ENCODE results near the gene COL18A1. TPM values are rescaled to one million over a fixed set of nuclear protein-coding genes. Genes with fewer than 3 reads are reported as not detected.

Gene COL18A1
- total RNA-seq, 4 donors from 2014 or later: 18.6 to 85.0 (median 33.0) TPM

DNA sequence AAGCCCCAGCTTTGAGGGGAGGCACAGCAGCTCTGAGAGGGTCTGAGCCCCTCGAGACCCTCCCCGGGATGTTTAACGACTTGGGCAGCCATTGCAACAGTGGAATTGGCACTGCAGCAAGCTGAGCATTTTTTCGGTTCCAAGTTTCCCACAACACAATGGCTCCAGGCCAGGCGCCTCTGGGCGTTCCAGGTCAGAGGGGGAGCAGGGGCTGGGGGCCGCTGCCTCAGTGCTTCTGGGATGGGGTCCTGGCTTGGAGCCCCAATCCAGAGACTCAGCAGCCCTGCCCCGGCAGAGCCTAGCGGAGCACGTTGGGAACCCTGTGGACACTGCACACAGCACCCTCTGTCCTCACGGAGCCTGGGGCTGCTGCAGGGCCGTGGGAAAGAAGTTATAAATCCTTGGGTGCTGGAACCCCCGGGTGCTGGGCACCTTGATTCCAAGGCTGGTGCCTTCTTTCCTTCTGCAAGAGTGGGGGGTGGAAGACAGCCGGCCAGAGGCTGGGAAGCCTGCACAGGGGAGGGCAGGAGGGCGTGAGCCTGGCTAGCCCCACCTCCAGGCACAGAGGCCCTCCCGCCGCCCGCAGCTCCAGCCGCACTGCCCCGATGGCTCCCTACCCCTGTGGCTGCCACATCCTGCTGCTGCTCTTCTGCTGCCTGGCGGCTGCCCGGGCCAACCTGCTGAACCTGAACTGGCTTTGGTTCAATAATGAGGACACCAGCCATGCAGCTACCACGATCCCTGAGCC, 50.1 kb downstream of the COL18A1 start:
- Histone ChIP-seq H3K4me3 (peak overlapping the region in 2 of 4 donors; percentile 22 to 25), H3K27me3 (no peaks in the 10 kb centered on the region), H3K27ac (peak overlapping the region in 3 of 4 donors; percentile 10 to 25 (median 22)), H3K9me3 (no peaks in the 10 kb centered on the region), H3K4me1 (peaks cover 0 to 9% (median 0%) of the 10 kb centered on the region in 4 donors), H3K36me3 (no peaks in the 10 kb centered on the region)
- TF ChIP-seq, protein P1, sequence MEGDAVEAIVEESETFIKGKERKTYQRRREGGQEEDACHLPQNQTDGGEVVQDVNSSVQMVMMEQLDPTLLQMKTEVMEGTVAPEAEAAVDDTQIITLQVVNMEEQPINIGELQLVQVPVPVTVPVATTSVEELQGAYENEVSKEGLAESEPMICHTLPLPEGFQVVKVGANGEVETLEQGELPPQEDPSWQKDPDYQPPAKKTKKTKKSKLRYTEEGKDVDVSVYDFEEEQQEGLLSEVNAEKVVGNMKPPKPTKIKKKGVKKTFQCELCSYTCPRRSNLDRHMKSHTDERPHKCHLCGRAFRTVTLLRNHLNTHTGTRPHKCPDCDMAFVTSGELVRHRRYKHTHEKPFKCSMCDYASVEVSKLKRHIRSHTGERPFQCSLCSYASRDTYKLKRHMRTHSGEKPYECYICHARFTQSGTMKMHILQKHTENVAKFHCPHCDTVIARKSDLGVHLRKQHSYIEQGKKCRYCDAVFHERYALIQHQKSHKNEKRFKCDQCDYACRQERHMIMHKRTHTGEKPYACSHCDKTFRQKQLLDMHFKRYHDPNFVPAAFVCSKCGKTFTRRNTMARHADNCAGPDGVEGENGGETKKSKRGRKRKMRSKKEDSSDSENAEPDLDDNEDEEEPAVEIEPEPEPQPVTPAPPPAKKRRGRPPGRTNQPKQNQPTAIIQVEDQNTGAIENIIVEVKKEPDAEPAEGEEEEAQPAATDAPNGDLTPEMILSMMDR (IDR thresholded peaks at IDR 0.05): no peak
- TF ChIP-seq POLR2A (IDR thresholded peaks at IDR 0.05): no peak
- no peak for DNase-seq

DNA sequence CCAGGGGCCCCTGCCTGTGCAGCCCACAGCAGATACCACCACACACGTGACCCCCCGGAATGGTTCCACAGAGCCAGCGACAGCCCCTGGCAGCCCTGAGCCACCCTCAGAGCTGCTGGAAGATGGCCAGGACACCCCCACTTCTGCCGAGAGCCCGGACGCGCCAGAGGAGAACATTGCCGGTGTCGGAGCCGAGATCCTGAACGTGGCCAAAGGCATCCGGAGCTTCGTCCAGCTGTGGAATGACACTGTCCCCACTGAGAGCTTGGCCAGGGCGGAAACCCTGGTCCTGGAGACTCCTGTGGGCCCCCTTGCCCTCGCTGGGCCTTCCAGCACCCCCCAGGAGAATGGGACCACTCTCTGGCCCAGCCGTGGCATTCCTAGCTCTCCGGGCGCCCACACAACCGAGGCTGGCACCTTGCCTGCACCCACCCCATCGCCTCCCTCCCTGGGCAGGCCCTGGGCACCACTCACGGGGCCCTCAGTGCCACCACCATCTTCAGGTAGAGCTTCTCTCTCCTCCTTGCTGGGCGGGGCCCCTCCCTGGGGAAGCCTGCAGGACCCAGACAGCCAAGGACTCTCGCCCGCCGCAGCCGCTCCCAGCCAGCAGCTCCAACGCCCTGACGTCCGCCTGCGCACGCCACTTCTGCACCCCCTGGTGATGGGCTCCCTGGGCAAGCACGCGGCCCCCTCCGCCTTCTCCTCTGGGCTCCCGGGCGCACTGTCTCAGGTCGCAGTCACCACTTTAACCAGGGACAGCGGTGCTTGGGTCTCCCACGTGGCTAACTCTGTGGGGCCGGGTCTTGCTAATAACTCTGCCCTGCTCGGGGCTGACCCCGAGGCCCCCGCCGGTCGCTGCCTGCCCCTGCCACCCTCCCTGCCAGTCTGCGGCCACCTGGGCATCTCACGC, 51.0 kb downstream of the COL18A1 start:
- H3K4me3 ChIP-seq: peak overlapping the region in 2 of 4 donors; percentile 22 to 25
- H3K9me3 ChIP-seq: no peaks in the 10 kb centered on the region
- H3K27ac ChIP-seq: peak overlapping the region in 3 of 4 donors; percentile 0 to 10 (median 1)
- no peaks in the 10 kb centered on the region for H3K36me3 ChIP-seq
- peaks cover 0 to 9% (median 0%) of the 10 kb centered on the region in 4 donors for H3K4me1 ChIP-seq
- TF ChIP-seq, protein P1 (IDR thresholded peaks at IDR 0.05): no peak
- no peak for TF ChIP-seq POLR2A (IDR thresholded peaks at IDR 0.05)
- no peaks in the 10 kb centered on the region for H3K27me3 ChIP-seq
- DNase-seq: no peak

DNA sequence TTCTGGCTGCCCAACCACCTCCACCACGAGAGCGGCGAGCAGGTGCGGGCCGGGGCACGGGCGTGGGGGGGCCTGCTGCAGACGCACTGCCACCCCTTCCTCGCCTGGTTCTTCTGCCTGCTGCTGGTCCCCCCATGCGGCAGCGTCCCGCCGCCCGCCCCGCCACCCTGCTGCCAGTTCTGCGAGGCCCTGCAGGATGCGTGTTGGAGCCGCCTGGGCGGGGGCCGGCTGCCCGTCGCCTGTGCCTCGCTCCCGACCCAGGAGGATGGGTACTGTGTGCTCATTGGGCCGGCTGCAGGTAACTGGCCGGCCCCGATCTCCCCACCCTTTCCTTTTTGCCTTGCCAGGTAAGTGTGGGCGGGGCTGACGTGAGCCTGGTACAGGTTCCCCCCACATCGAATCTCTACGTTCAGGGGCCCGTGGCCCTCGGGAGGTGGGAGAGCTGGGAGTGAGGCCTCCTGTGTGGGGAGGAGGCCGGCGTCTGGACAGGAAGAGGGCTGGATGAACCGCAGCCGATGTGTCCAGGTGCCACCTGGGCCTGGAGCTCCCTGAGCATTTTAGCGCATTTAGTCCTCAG, 51.7 kb downstream of the COL18A1 start:
- no peak overlapping the region for H3K27ac ChIP-seq
- H3K27me3 ChIP-seq: no peaks in the 10 kb centered on the region
- TF ChIP-seq, protein P1 (IDR thresholded peaks at IDR 0.05): no peak
- TF ChIP-seq POLR2A (IDR thresholded peaks at IDR 0.05): no peak
- no peak for DNase-seq
- no peaks in the 10 kb centered on the region for H3K9me3 ChIP-seq
- H3K4me3 ChIP-seq: peak overlapping the region in 2 of 4 donors; percentile 22 to 25
- H3K4me1 ChIP-seq: peaks cover 0 to 9% (median 0%) of the 10 kb centered on the region in 4 donors
- H3K36me3 ChIP-seq: no peaks in the 10 kb centered on the region

DNA sequence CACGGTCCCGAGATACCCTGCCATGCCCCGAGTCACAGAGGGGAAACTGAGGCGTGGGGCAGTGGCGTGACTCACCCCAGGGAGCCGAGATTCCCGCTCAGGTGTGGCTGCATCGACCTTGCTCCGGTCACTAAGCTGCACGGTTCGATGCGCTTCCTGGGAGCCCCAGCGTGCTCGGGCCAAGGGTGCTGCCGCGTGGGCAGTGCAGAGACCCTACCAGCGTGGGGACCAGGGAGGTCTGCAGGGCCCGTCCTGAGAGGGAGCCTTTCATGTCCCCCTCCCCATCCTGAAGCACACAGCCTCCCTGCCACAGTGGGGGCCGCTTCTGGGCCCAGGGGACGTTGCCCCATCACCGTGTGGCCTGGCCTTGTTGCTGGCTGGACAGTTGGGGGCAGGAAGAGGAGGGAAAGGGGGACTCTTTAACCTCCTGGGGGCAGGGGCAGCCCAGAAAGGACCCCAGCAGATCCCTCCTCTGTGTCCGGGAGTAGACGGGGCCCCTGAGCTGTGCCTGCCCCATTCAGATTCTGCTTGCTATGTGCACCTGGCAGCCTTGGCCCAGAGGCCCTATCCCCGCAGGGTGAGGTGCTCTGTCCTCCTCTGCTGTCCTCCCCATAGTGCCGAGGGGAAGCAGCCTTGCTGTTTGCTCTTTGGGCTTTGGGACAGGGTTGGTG, 52.3 kb downstream of the COL18A1 start:
- H3K4me1 ChIP-seq: peaks cover 0 to 9% (median 0%) of the 10 kb centered on the region in 4 donors
- no peaks in the 10 kb centered on the region for H3K9me3 ChIP-seq
- H3K27me3 ChIP-seq: no peaks in the 10 kb centered on the region
- peak overlapping the region in 1 of 4 donors; percentile 8 for H3K4me3 ChIP-seq
- TF ChIP-seq, protein P1 (IDR thresholded peaks at IDR 0.05): no peak
- TF ChIP-seq POLR2A (IDR thresholded peaks at IDR 0.05): no peak
- no peaks in the 10 kb centered on the region for H3K36me3 ChIP-seq
- no peak overlapping the region for H3K27ac ChIP-seq
- no peak for DNase-seq

DNA sequence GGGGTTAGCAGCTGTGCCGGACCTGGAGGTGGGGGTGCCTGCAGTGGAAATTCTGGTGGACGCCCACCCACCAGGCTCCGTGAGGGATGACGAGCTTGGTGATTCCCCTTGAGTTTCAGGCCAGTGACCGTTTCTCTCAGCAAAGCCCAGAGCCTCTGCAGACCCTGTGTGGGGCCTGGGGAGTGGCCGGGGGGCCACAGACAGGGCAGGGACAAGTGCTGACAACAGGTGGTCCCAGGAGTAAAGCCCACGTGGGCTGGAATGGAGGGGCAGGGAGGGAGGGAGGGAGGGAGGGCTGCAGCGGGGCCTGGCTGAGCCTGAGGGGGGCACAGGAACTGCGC, 52.8 kb downstream of the COL18A1 start:
- H3K27me3 ChIP-seq: no peaks in the 10 kb centered on the region
- TF ChIP-seq POLR2A (IDR thresholded peaks at IDR 0.05): no peak
- TF ChIP-seq, protein P1 (IDR thresholded peaks at IDR 0.05): no peak
- no peak overlapping the region for H3K27ac ChIP-seq
- no peak overlapping the region for H3K4me3 ChIP-seq
- H3K9me3 ChIP-seq: no peaks in the 10 kb centered on the region
- peaks cover 0 to 9% (median 0%) of the 10 kb centered on the region in 4 donors for H3K4me1 ChIP-seq
- no peaks in the 10 kb centered on the region for H3K36me3 ChIP-seq
- DNase-seq: no peak
